Fibroblast of mammary gland (primary cell): ENCODE data around the gene MCTP2.

ENCODE experiments used
- DNase-seq: peaks from one replicate; pipeline ENCODE4 v3.0.0-alpha.2; 2010; ENCODE audit warnings: low read depth
- H3K4me3 ChIP-seq: 2 replicates; pipeline ENCODE4 v1.5.1; 2011; ENCODE audit warnings: low read depth, mild to moderate bottlenecking, low read length, moderate library complexity; ENCODE audit not compliant: control insufficient read depth
- CTCF ChIP-seq: conservative IDR thresholded peaks from 2 replicates; pipeline ENCODE4 v1.5.1; 2011; ENCODE audit warnings: low read depth, low read length, inconsistent platforms; ENCODE audit not compliant: control insufficient read depth, insufficient read depth

MCTP2 gene

GRCh38 chr15:94266789-94267188, 35.4 kb downstream of the MCTP2 start:
- no peak overlapping the region for H3K4me3 ChIP-seq
- no peak for TF ChIP-seq CTCF
- no peak for DNase-seq

- DNase-seq = no peak
- H3K4me3 ChIP-seq = no peak overlapping the region
- TF ChIP-seq CTCF = no peak
These were observed 38.6 kb downstream of the MCTP2 start for GRCh38 chr15:94269954-94270353.

GRCh38 chr15:94270570-94270969, 39.2 kb downstream of the MCTP2 start:
- H3K4me3 ChIP-seq = no peak overlapping the region
- TF ChIP-seq CTCF = no peak
- DNase-seq = no peak

GRCh38 chr15:94272251-94272898, 41.0 kb downstream of the MCTP2 start:
- no peak for DNase-seq
- no peak for TF ChIP-seq CTCF
- H3K4me3 ChIP-seq = no peak overlapping the region

GRCh38 chr15:94273826-94274225, 42.5 kb downstream of the MCTP2 start:
- H3K4me3 ChIP-seq = no peak overlapping the region
- DNase-seq = no peak
- no peak for TF ChIP-seq CTCF

GRCh38 chr15:94274745-94275144, 43.4 kb downstream of the MCTP2 start:
- no peak overlapping the region for H3K4me3 ChIP-seq
- no peak for DNase-seq
- no peak for TF ChIP-seq CTCF

- no peak for DNase-seq
- no peak for TF ChIP-seq CTCF
- H3K4me3 ChIP-seq = no peak overlapping the region
These were observed 46.1 kb downstream of the MCTP2 start for GRCh38 chr15:94277485-94277884.
